ENCODE results near the gene TMEM106C. TPM values are rescaled to one million over a fixed set of nuclear protein-coding genes. Genes with fewer than 3 reads are reported as not detected.

Gene TMEM106C
- total RNA-seq, 5 donors from 2014 or later (not counting 1 experiment from before 2014, with no cell fraction given): 25.8 to 36.5 (median 31.3) TPM

- POLR2A ChIA-PET: no interaction called here
- 94% methylated on average over 10 of the region's 11 CpGs for WGBS (ENCODE audit: insufficient coverage)
- Mint-ChIP-seq H3K36me3 (no peaks in the 10 kb centered on the region), H3K27me3 (peaks cover 0 to 3% of the 10 kb centered on the region in 2 donors), H3K4me1 (no peaks in the 10 kb centered on the region), H3K4me3 (no peak overlapping the region), H3K9me3 (no peaks in the 10 kb centered on the region), H3K27ac (no peak overlapping the region)
- peaks cover 0 to 20% of the 10 kb centered on the region in 2 experiments for H3K27me3 ChIP-seq (replicated peaks in 1 of 2; ENCODE audit: control insufficient read depth in 2 of 2, extremely low read depth in 1 of 2, insufficient read depth in 2 of 2, low read length in 1 of 2)
- no peak overlapping the region for H3K27ac ChIP-seq (ENCODE audit: low read length)
- H3K9me3 ChIP-seq: no peaks in the 10 kb centered on the region
- H3K4me1 ChIP-seq (ENCODE audit: control insufficient read depth in 1 of 2, extremely low read depth in 1 of 2, insufficient read depth in 2 of 2, low read length in 2 of 2): no peaks in the 10 kb centered on the region
- DNase-seq: no peak
- H3K36me3 ChIP-seq (ENCODE audit: control insufficient read depth in 2 of 2, extremely low read depth in 1 of 2, insufficient read depth in 1 of 2, low read length in 1 of 2): no peaks in the 10 kb centered on the region
- H3K4me3 ChIP-seq (ENCODE audit: control insufficient read depth in 1 of 2, extremely low read depth in 1 of 2, low read length in 1 of 2): no peak overlapping the region
- CTCF ChIA-PET: no interaction called here
- no peak for ATAC-seq (replicated peaks in 1 of 4)
Observed at GRCh38 chr12:47975816-47976215, 12.4 kb downstream of the TMEM106C start.

- Histone ChIP-seq H3K27me3 (replicated peaks in 1 of 2; ENCODE audit: control insufficient read depth in 2 of 2, extremely low read depth in 1 of 2, insufficient read depth in 2 of 2, low read length in 1 of 2) (peaks cover 0 to 32% of the 10 kb centered on the region in 2 experiments), H3K27ac (ENCODE audit: low read length) (no peak overlapping the region), H3K36me3 (ENCODE audit: control insufficient read depth in 2 of 2, extremely low read depth in 1 of 2, insufficient read depth in 1 of 2, low read length in 1 of 2) (no peaks in the 10 kb centered on the region), H3K9me3 (no peaks in the 10 kb centered on the region), H3K4me1 (ENCODE audit: control insufficient read depth in 1 of 2, extremely low read depth in 1 of 2, insufficient read depth in 2 of 2, low read length in 2 of 2) (no peaks in the 10 kb centered on the region), H3K4me3 (ENCODE audit: control insufficient read depth in 1 of 2, extremely low read depth in 1 of 2, low read length in 1 of 2) (no peak overlapping the region)
- ATAC-seq (replicated peaks in 1 of 4): no peak
- peaks cover 0 to 5% of the 10 kb centered on the region in 2 donors for H3K27me3 Mint-ChIP-seq
- DNase-seq: no peak
- H3K4me3 Mint-ChIP-seq: no peak overlapping the region
- no peaks in the 10 kb centered on the region for H3K4me1 Mint-ChIP-seq
- 84% methylated on average over 10 of the region's 12 CpGs for WGBS (ENCODE audit: insufficient coverage)
- no peaks in the 10 kb centered on the region for H3K36me3 Mint-ChIP-seq
- no peak overlapping the region for H3K27ac Mint-ChIP-seq
- no peaks in the 10 kb centered on the region for H3K9me3 Mint-ChIP-seq
- ChIA-PET CTCF (interaction anchor here in 1 of 2 donors (0.5 kb wide), 1 partner anchor 640 kb away, joined by 5 read pairs; no protein-coding TSS in a partner anchor), POLR2A (no interaction called here)
Observed at GRCh38 chr12:47977046-47977771, 13.8 kb downstream of the TMEM106C start.

- POLR2A ChIA-PET: no interaction called here
- WGBS (ENCODE audit: insufficient coverage): 87% methylated on average over 13 of the region's 18 CpGs
Observed at GRCh38 chr12:47977772-47978597, 14.6 kb downstream of the TMEM106C start.

GRCh38 chr12:47978598-47978873, 15.1 kb downstream of the TMEM106C start:
- Mint-ChIP-seq H3K27ac (no peak overlapping the region), H3K4me3 (no peak overlapping the region), H3K4me1 (no peaks in the 10 kb centered on the region), H3K9me3 (no peaks in the 10 kb centered on the region), H3K27me3 (peaks cover 0 to 5% of the 10 kb centered on the region in 2 donors), H3K36me3 (no peaks in the 10 kb centered on the region)
- DNase-seq (no peak), ATAC-seq (replicated peaks in 1 of 4) (no peak)
- no peaks in the 10 kb centered on the region for H3K36me3 ChIP-seq (ENCODE audit: control insufficient read depth in 2 of 2, extremely low read depth in 1 of 2, insufficient read depth in 1 of 2, low read length in 1 of 2)
- CTCF ChIA-PET: no interaction called here
- H3K4me1 ChIP-seq (ENCODE audit: control insufficient read depth in 1 of 2, extremely low read depth in 1 of 2, insufficient read depth in 2 of 2, low read length in 2 of 2): no peaks in the 10 kb centered on the region
- no peaks in the 10 kb centered on the region for H3K9me3 ChIP-seq
- H3K4me3 ChIP-seq (ENCODE audit: control insufficient read depth in 1 of 2, extremely low read depth in 1 of 2, low read length in 1 of 2): no peak overlapping the region
- no peak overlapping the region for H3K27ac ChIP-seq (ENCODE audit: low read length)
- POLR2A ChIA-PET: no interaction called here
- WGBS (ENCODE audit: insufficient coverage): 63% methylated on average over 6 of the region's 7 CpGs
- H3K27me3 ChIP-seq (replicated peaks in 1 of 2; ENCODE audit: control insufficient read depth in 2 of 2, extremely low read depth in 1 of 2, insufficient read depth in 2 of 2, low read length in 1 of 2): peaks cover 0 to 44% of the 10 kb centered on the region in 2 experiments

More at GRCh38 chr12:47977772-47978597, 14.6 kb downstream of the TMEM106C start:
- DNase-seq: no peak
- Mint-ChIP-seq H3K27ac (no peak overlapping the region), H3K27me3 (peaks cover 0 to 5% of the 10 kb centered on the region in 2 donors), H3K4me3 (no peak overlapping the region), H3K4me1 (no peaks in the 10 kb centered on the region), H3K36me3 (no peaks in the 10 kb centered on the region), H3K9me3 (no peaks in the 10 kb centered on the region)
- CTCF ChIA-PET: interaction anchor here in 1 of 2 donors (0.5 kb wide), 1 partner anchor 639 kb away, joined by 5 read pairs; no protein-coding TSS in a partner anchor
- ATAC-seq (replicated peaks in 1 of 4): no peak
- no peak overlapping the region for H3K4me3 ChIP-seq (ENCODE audit: control insufficient read depth in 1 of 2, extremely low read depth in 1 of 2, low read length in 1 of 2)
- no peaks in the 10 kb centered on the region for H3K4me1 ChIP-seq (ENCODE audit: control insufficient read depth in 1 of 2, extremely low read depth in 1 of 2, insufficient read depth in 2 of 2, low read length in 2 of 2)
- H3K27ac ChIP-seq (ENCODE audit: low read length): no peak overlapping the region
- no peaks in the 10 kb centered on the region for H3K9me3 ChIP-seq
- H3K27me3 ChIP-seq (replicated peaks in 1 of 2; ENCODE audit: control insufficient read depth in 2 of 2, extremely low read depth in 1 of 2, insufficient read depth in 2 of 2, low read length in 1 of 2): peaks cover 0 to 39% of the 10 kb centered on the region in 2 experiments
- no peaks in the 10 kb centered on the region for H3K36me3 ChIP-seq (ENCODE audit: control insufficient read depth in 2 of 2, extremely low read depth in 1 of 2, insufficient read depth in 1 of 2, low read length in 1 of 2)

GRCh38 chr12:47979166-47979565, 15.8 kb downstream of the TMEM106C start:
- ATAC-seq (replicated peaks in 1 of 4) (no peak), DNase-seq (no peak)
- Histone ChIP-seq H3K27me3 (replicated peaks in 1 of 2; ENCODE audit: control insufficient read depth in 2 of 2, extremely low read depth in 1 of 2, insufficient read depth in 2 of 2, low read length in 1 of 2) (peaks cover 0 to 47% of the 10 kb centered on the region in 2 experiments), H3K9me3 (no peaks in the 10 kb centered on the region), H3K27ac (ENCODE audit: low read length) (no peak overlapping the region), H3K4me1 (ENCODE audit: control insufficient read depth in 1 of 2, extremely low read depth in 1 of 2, insufficient read depth in 2 of 2, low read length in 2 of 2) (no peaks in the 10 kb centered on the region), H3K4me3 (ENCODE audit: control insufficient read depth in 1 of 2, extremely low read depth in 1 of 2, low read length in 1 of 2) (no peak overlapping the region), H3K36me3 (ENCODE audit: control insufficient read depth in 2 of 2, extremely low read depth in 1 of 2, insufficient read depth in 1 of 2, low read length in 1 of 2) (no peaks in the 10 kb centered on the region)
- ChIA-PET POLR2A (no interaction called here), CTCF (no interaction called here)
- H3K27me3 Mint-ChIP-seq: peaks cover 0 to 5% of the 10 kb centered on the region in 2 donors
- 100% methylated on average over 3 of the region's 5 CpGs for WGBS (ENCODE audit: insufficient coverage)
- no peaks in the 10 kb centered on the region for H3K36me3 Mint-ChIP-seq
- H3K27ac Mint-ChIP-seq: no peak overlapping the region
- no peaks in the 10 kb centered on the region for H3K9me3 Mint-ChIP-seq
- no peak overlapping the region for H3K4me3 Mint-ChIP-seq
- H3K4me1 Mint-ChIP-seq: no peaks in the 10 kb centered on the region

GRCh38 chr12:47979686-47980085, 16.3 kb downstream of the TMEM106C start:
- WGBS (ENCODE audit: insufficient coverage): 67% methylated on average over 6 of the region's 11 CpGs
- POLR2A ChIA-PET: no interaction called here
- no peaks in the 10 kb centered on the region for H3K9me3 Mint-ChIP-seq

More at GRCh38 chr12:47979686-47980085, 16.3 kb downstream of the TMEM106C start:
- Histone ChIP-seq H3K27me3 (replicated peaks in 1 of 2; ENCODE audit: control insufficient read depth in 2 of 2, extremely low read depth in 1 of 2, insufficient read depth in 2 of 2, low read length in 1 of 2) (peaks cover 0 to 52% of the 10 kb centered on the region in 2 experiments), H3K4me1 (ENCODE audit: control insufficient read depth in 1 of 2, extremely low read depth in 1 of 2, insufficient read depth in 2 of 2, low read length in 2 of 2) (no peaks in the 10 kb centered on the region), H3K9me3 (no peaks in the 10 kb centered on the region), H3K4me3 (ENCODE audit: control insufficient read depth in 1 of 2, extremely low read depth in 1 of 2, low read length in 1 of 2) (no peak overlapping the region), H3K36me3 (ENCODE audit: control insufficient read depth in 2 of 2, extremely low read depth in 1 of 2, insufficient read depth in 1 of 2, low read length in 1 of 2) (no peaks in the 10 kb centered on the region), H3K27ac (ENCODE audit: low read length) (no peak overlapping the region)
- H3K4me3 Mint-ChIP-seq: no peak overlapping the region
- ATAC-seq (replicated peaks in 1 of 4) (no peak), DNase-seq (no peak)
- no peaks in the 10 kb centered on the region for H3K36me3 Mint-ChIP-seq
- no peak overlapping the region for H3K27ac Mint-ChIP-seq
- no peaks in the 10 kb centered on the region for H3K4me1 Mint-ChIP-seq
- CTCF ChIA-PET: no interaction called here
- peaks cover 0 to 5% of the 10 kb centered on the region in 2 donors for H3K27me3 Mint-ChIP-seq

All from T-cell (primary cell).